ENCODE measurements around the gene DLG2.

DNA sequence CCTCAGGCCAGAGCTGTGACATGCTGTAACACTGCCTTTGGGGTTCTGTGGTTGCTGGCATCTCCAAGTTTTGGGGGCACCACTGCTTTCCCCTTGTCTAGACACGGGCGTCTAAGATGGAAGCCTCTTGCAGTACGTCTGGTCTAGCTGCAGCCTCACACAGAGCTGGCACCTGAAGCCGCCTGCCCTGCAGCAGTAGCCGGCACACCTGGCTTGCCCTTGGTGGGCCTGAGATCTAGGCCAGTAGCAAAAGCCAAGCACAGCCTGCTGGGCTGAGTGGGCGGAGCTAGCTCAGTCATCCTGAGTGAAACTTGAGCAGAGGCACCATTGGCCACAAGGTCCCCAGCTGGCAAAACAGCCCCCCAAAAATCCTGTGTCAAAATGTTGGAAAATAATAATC, 154.2 kb downstream of the DLG2 start:
- TF ChIP-seq, protein P1, sequence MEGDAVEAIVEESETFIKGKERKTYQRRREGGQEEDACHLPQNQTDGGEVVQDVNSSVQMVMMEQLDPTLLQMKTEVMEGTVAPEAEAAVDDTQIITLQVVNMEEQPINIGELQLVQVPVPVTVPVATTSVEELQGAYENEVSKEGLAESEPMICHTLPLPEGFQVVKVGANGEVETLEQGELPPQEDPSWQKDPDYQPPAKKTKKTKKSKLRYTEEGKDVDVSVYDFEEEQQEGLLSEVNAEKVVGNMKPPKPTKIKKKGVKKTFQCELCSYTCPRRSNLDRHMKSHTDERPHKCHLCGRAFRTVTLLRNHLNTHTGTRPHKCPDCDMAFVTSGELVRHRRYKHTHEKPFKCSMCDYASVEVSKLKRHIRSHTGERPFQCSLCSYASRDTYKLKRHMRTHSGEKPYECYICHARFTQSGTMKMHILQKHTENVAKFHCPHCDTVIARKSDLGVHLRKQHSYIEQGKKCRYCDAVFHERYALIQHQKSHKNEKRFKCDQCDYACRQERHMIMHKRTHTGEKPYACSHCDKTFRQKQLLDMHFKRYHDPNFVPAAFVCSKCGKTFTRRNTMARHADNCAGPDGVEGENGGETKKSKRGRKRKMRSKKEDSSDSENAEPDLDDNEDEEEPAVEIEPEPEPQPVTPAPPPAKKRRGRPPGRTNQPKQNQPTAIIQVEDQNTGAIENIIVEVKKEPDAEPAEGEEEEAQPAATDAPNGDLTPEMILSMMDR (IDR thresholded peaks at IDR 0.05), result no peak
- TF ChIP-seq POLR2AphosphoS5 (IDR thresholded peaks at IDR 0.05) (no peak), POLR2A (IDR thresholded peaks at IDR 0.05) (no peak)
